Esophagus squamous epithelium (tissue), 5 donors: ENCODE data around the gene ADGRG1. TPM values are rescaled to one million over a fixed set of nuclear protein-coding genes. Genes with fewer than 3 reads are reported as not detected.

Source experiments
- DNase-seq: peaks from one replicate; lab custom pipeline; 2025; lab: John Stamatoyannopoulos, UW
- H3K27ac ChIP-seq, 4 donors: fragments of 200-600 bp; sonication (generic); one replicate each; pipeline ENCODE4 v1.5.1; 2016 to 2019; ENCODE audit warnings: mild to moderate bottlenecking in 1 of 4
- H3K27me3 ChIP-seq, 4 donors: fragments of 200-600 bp; sonication (generic); 1 replicate in 3 of 4; 2 replicates in 1 of 4; pipeline versions ENCODE4 v1.5.1 to v1.6.0; 2017 to 2021; ENCODE audit warnings: antibody characterized with exemption in 1 of 4
- H3K36me3 ChIP-seq, 3 donors: fragments of 200-600 bp; sonication (generic); one replicate each; pipeline ENCODE4 v1.5.1; 2016 to 2019
- H3K4me1 ChIP-seq, 3 donors: fragments of 200-600 bp; sonication (generic); one replicate each; pipeline ENCODE4 v1.5.1; 2017 to 2019
- H3K4me3 ChIP-seq, 4 donors: fragments of 200-600 bp; sonication (generic); 1 replicate in 3 of 4; 2 replicates in 1 of 4; pipeline ENCODE4 v1.5.1; 2016 to 2019; ENCODE audit warnings: mild to moderate bottlenecking in 2 of 4, moderate library complexity in 1 of 4
- H3K9me3 ChIP-seq, 3 donors: fragments of 200-600 bp; sonication (generic); one replicate each; pipeline ENCODE4 v1.5.1; 2016 to 2019
- POLR2A ChIP-seq, 4 donors: fragments of 450-650 bp; IDR thresholded peaks; one replicate each; pipeline ENCODE4 v1.6.1; 2017; ENCODE audit warnings: antibody characterized with exemption in 4 of 4, mild to moderate bottlenecking in 4 of 4, moderate library complexity in 3 of 4
- WGBS, 2 donors: methylation state at CpG; one replicate each; pipeline ENCODE4 v1.1.5; 2018; 5-methylcytosine and 5-hydroxymethylcytosine counted together
- intact Hi-C: fragments of 100-400 bp; cut with DNase I; formaldehyde crosslinking; loops from one replicate; pipeline ENCODE4 v1.15.0; 2022
- total RNA-seq, 4 donors: library from RNA; depleted of rRNA; stranded (reverse); fragments of >200 nt; gene quantifications; one replicate each; pipeline ENCODE4 v1.1.0, GENCODE V29; 2016
- TF ChIP-seq, protein P1 (sequence below), 6 experiments: fragments of 450-650 bp in 4 of 6; fragments of 200-600 bp in 2 of 6; sonication (generic) in 2 of 6; IDR thresholded peaks; one replicate each; pipeline ENCODE4 v1.5.1; 2016 to 2019; ENCODE audit warnings: antibody characterized with exemption in 6 of 6, mild to moderate bottlenecking in 4 of 6, moderate library complexity in 4 of 6
- donor health status: DM: yes; HTN: yes; CAD: no.

Gene ADGRG1
- total RNA-seq, 4 donors from 2014 or later, result 37.0 to 65.5 (median 42.1) TPM

DNA sequence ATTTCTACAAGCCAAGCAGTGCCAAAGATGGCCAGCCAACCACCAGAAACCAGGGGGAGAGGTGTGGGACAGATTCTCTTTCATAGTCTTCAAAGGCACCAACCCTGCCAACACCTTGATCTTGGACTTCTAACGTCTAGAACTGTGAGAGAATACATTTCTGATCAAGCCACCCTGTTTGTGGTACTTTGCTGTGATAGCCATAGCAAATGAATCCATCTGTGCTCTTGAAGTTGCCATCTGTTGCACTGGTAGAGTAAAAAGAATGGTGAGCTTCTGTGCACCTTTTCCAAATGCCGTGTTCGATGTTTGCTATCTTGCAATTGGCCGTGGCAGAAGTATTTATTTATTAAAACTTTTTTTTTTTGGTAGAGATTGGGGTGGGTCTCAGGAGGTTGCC lies 16.7 kb upstream of the ADGRG1 start:
- intact Hi-C loops, result no loop called here
- H3K9me3 ChIP-seq, result no peaks in the 10 kb centered on the region
- no peak for DNase-seq
- TF ChIP-seq, protein P1, sequence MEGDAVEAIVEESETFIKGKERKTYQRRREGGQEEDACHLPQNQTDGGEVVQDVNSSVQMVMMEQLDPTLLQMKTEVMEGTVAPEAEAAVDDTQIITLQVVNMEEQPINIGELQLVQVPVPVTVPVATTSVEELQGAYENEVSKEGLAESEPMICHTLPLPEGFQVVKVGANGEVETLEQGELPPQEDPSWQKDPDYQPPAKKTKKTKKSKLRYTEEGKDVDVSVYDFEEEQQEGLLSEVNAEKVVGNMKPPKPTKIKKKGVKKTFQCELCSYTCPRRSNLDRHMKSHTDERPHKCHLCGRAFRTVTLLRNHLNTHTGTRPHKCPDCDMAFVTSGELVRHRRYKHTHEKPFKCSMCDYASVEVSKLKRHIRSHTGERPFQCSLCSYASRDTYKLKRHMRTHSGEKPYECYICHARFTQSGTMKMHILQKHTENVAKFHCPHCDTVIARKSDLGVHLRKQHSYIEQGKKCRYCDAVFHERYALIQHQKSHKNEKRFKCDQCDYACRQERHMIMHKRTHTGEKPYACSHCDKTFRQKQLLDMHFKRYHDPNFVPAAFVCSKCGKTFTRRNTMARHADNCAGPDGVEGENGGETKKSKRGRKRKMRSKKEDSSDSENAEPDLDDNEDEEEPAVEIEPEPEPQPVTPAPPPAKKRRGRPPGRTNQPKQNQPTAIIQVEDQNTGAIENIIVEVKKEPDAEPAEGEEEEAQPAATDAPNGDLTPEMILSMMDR (IDR thresholded peaks at IDR 0.05), result no peak
- no peak for TF ChIP-seq POLR2A (IDR thresholded peaks at IDR 0.05)
- no peaks in the 10 kb centered on the region for H3K36me3 ChIP-seq
- H3K27me3 ChIP-seq, result no peaks in the 10 kb centered on the region
- H3K4me1 ChIP-seq, result peaks cover 0 to 13% (median 10%) of the 10 kb centered on the region in 3 donors
- H3K4me3 ChIP-seq, result no peak overlapping the region
- 79 to 85% methylated on average over 4 of the region's 4 CpGs for WGBS, 2 donors
- no peak overlapping the region for H3K27ac ChIP-seq

DNA sequence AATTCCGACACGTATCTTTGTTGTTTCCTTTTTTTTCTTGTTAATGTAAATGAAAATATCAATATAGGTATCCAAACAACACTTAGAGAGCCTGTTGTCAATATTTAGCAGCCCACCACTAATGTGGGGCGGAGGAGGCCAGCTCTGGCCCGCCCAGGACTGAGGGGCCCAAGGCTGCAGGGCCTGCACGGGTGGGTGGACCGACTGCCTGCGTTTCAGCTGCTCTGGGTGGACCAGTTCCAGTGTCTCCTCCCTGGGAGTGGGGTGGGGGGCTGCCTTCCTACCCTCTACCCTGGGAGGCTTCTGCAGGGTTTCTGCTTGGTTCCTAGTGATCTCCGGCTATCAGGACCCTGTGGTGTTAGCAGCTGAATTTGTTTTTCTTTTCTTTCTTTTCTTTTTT lies 15.9 kb upstream of the ADGRG1 start:
- H3K4me1 ChIP-seq, result peaks cover 0 to 16% (median 10%) of the 10 kb centered on the region in 3 donors
- no peak overlapping the region for H3K27ac ChIP-seq
- TF ChIP-seq, protein P1 (IDR thresholded peaks at IDR 0.05), result no peak
- TF ChIP-seq POLR2A (IDR thresholded peaks at IDR 0.05), result no peak
- 86 to 93% methylated on average over 6 to 8 of the region's 8 CpGs for WGBS, 2 donors
- intact Hi-C loops, result no loop called here
- H3K36me3 ChIP-seq, result no peaks in the 10 kb centered on the region
- no peak for DNase-seq
- no peak overlapping the region for H3K4me3 ChIP-seq
- no peaks in the 10 kb centered on the region for H3K9me3 ChIP-seq
- H3K27me3 ChIP-seq, result no peaks in the 10 kb centered on the region

DNA sequence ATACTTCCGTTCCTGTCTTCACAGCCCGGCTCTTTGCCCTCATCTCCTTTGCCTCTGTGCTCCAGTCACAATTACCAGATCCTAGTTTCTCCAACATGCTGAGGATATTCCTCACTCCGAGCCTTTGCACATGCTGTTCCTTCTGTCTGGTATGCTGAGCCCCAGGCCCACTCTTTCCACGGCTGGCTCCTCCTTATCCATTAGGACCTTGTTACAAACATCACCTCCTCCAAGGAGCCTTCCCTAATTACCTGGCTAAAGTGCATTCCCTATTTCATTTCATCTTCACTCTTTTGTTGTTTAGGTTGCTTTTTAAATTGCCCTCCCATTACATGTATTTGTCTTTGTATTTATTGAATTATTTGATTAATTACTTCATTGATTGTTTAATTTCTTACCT lies 14.9 kb upstream of the ADGRG1 start:
- Histone ChIP-seq H3K36me3 (no peaks in the 10 kb centered on the region), H3K4me1 (peaks cover 1 to 27% (median 16%) of the 10 kb centered on the region in 3 donors), H3K4me3 (no peak overlapping the region), H3K27me3 (no peaks in the 10 kb centered on the region), H3K27ac (no peak overlapping the region), H3K9me3 (no peaks in the 10 kb centered on the region)
- TF ChIP-seq POLR2A (IDR thresholded peaks at IDR 0.05), result no peak
- TF ChIP-seq, protein P1 (IDR thresholded peaks at IDR 0.05), result no peak
- DNase-seq, result no peak
- 65 to 77% methylated on average over 4 of the region's 4 CpGs for WGBS, 2 donors
- intact Hi-C loops, result no loop called here

DNA sequence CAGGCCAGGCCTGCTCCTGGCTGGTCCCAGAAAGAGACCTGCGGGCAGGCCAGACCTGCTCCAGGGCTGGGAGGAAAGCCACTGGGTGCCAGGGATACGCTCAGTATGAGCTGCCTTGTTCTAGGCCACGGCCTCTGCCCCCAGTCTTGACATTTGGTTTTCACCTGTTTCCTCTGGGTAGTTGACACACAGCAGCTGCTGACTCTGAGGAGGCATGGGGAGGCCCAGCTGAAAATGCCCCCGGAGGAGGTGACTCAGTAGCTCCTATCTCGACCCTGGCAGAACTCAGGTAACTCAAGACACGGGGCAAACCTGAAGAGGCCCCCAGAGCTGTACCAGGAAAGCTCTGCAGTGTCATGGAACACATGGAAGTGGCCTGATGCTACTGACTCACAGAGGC lies 13.9 kb upstream of the ADGRG1 start:
- intact Hi-C loops, result no loop called here
- WGBS, 2 donors, result 87% methylated on average over 3 of the region's 6 CpGs; no CpG with 5 or more reads in 1 of the 2 donors

DNA sequence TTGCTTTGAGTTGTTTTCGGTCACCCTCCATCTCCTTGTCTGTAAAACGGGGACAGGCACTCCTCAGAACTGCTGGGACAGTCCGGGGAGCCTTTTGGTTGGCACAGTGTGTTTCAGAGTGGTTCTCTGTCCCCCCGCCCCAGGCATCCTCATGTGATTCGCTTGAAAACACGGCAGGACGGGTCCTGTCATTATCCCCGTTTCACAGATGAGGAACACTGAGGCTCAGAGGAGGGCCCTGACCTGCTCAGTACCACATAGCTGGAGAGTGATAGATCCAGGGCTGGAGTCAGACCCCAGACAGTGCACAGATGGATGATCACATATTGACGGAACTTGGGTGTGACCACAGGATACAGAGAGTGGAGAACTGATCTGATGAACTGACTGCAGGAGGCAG lies 13.5 kb upstream of the ADGRG1 start:
- WGBS, 2 donors, result 94 to 97% methylated on average over 2 to 4 of the region's 9 CpGs
- no peaks in the 10 kb centered on the region for H3K27me3 ChIP-seq
- H3K27ac ChIP-seq, result no peak overlapping the region
- no peak for DNase-seq
- H3K4me3 ChIP-seq, result no peak overlapping the region
- H3K9me3 ChIP-seq, result no peaks in the 10 kb centered on the region
- H3K4me1 ChIP-seq, result peaks cover 12 to 30% (median 16%) of the 10 kb centered on the region in 3 donors
- TF ChIP-seq POLR2A (IDR thresholded peaks at IDR 0.05), result no peak
- TF ChIP-seq, protein P1 (IDR thresholded peaks at IDR 0.05), result no peak
- intact Hi-C loops, result no loop called here
- H3K36me3 ChIP-seq, result no peaks in the 10 kb centered on the region

More for the DNA sequence above, 13.9 kb upstream of the ADGRG1 start:
- H3K27me3 ChIP-seq, result no peaks in the 10 kb centered on the region
- H3K9me3 ChIP-seq, result no peaks in the 10 kb centered on the region
- TF ChIP-seq, protein P1 (IDR thresholded peaks at IDR 0.05), result no peak
- TF ChIP-seq POLR2A (IDR thresholded peaks at IDR 0.05), result no peak
- no peak overlapping the region for H3K27ac ChIP-seq
- H3K4me1 ChIP-seq, result peaks cover 12 to 30% (median 20%) of the 10 kb centered on the region in 3 donors
- H3K36me3 ChIP-seq, result no peaks in the 10 kb centered on the region
- DNase-seq, result no peak
- H3K4me3 ChIP-seq, result no peak overlapping the region
